GM12878 (cell line): ENCODE results near the gene ITPRIP. TPM values are rescaled to one million over a fixed set of nuclear protein-coding genes. Genes with fewer than 3 reads are reported as not detected.

ENCODE experiments used
- ATAC-seq: fragments of 200-7000 bp; cut with Tn5 transposase; 3 replicates; pipeline ENCODE4 v1.9.1; 2020; ENCODE audit warnings: mild to moderate bottlenecking, moderate library complexity
- BruUV-seq: library from RNA; stranded (reverse); fragments of 400-500 nt; replicated peaks from 2 replicates; lab custom pipeline; 2021; lab: Mats Ljungman, UMichigan
- CTCF ChIA-PET: fragments of 300-600 bp; sonication (Branson Sonifier 250); formaldehyde crosslinking; extraction: SDS; loops from one replicate; lab custom pipeline; 2021; ENCODE audit warnings: inconsistent platforms; lab: Yijun Ruan, JAX
- POLR2A ChIA-PET: fragments of 350-600 bp; formaldehyde crosslinking; extraction: SDS; loops from one replicate; lab custom pipeline; 2021; ENCODE audit warnings: inconsistent platforms; lab: Charles Lee
- RAD21 ChIA-PET: fragments of 300-600 bp; sonication (Branson Sonifier 250); formaldehyde crosslinking; loops from one replicate; lab custom pipeline; 2023; ENCODE audit warnings: antibody characterized with exemption; ENCODE audit not compliant: unreplicated experiment; lab: Charles Lee
- SMC1A ChIA-PET: fragments of 300-600 bp; sonication (Branson Sonifier 250); formaldehyde crosslinking; loops from one replicate; lab custom pipeline; 2023; ENCODE audit not compliant: unreplicated experiment, uncharacterized antibody; lab: Charles Lee
- DNase-seq: peaks from one replicate; pipeline ENCODE4 v3.0.0-alpha.2; 2011; ENCODE audit warnings: low read depth, low spot score
- FAIRE-seq: peaks from 3 replicates; lab custom pipeline; 2011; peaks lifted over from hg19 to GRCh38; lab: Jason Lieb, UNC
- H2AFZ ChIP-seq: 2 replicates; pipeline ENCODE4 v1.6.0; 2011; ENCODE audit warnings: low read depth, low read length, control low read depth; ENCODE audit not compliant: control insufficient read depth
- H3K27ac ChIP-seq: 2 replicates; pipeline ENCODE4 v1.5.1; 2011; ENCODE audit warnings: control low read depth; ENCODE audit not compliant: control insufficient read depth, insufficient read depth
- H3K27me3 ChIP-seq, 2 experiments: replicated peaks in 1 of 2; 2 replicates each; pipeline versions ENCODE4 v1.6.0 to v1.6.1; 2011; ENCODE audit warnings: low read length in 1 of 2; ENCODE audit not compliant: control insufficient read depth in 2 of 2, insufficient read depth in 2 of 2
- H3K36me3 ChIP-seq, 2 experiments: 2 replicates each; pipeline ENCODE4 v1.5.1; 2011; ENCODE audit warnings: low read length in 1 of 2; ENCODE audit not compliant: control insufficient read depth in 2 of 2, insufficient read depth in 2 of 2
- H3K4me1 ChIP-seq: 2 replicates; pipeline ENCODE4 v1.6.1; 2011; ENCODE audit warnings: mild to moderate bottlenecking, low read length, moderate library complexity, mixed read lengths; ENCODE audit not compliant: control insufficient read depth, insufficient read depth
- H3K4me2 ChIP-seq: 2 replicates; pipeline ENCODE4 v1.6.0; 2011; ENCODE audit warnings: control low read depth; ENCODE audit not compliant: control insufficient read depth, insufficient read depth
- H3K4me3 ChIP-seq: fragments of 200-600 bp; sonication (generic); 2 replicates; pipeline ENCODE4 v1.5.1; 2016
- H3K79me2 ChIP-seq: 2 replicates; pipeline ENCODE4 v1.6.0; 2011; ENCODE audit warnings: low read length; ENCODE audit not compliant: control insufficient read depth, insufficient read depth
- H3K9ac ChIP-seq: 2 replicates; pipeline ENCODE4 v1.8.0; 2011; ENCODE audit warnings: low read length, control low read depth, mixed read lengths; ENCODE audit not compliant: control insufficient read depth, insufficient read depth
- H3K9me3 ChIP-seq: replicated peaks from 3 replicates; pipeline ENCODE4 v1.5.1; 2011; ENCODE audit warnings: mild to moderate bottlenecking, low read length; ENCODE audit not compliant: control insufficient read depth, insufficient read depth
- H4K20me1 ChIP-seq: 2 replicates; pipeline ENCODE4 v1.6.0; 2011; ENCODE audit not compliant: control insufficient read depth, insufficient read depth
- ASH2L ChIP-seq: fragments of 300-600, 200-600 bp; sonication (generic); IDR thresholded peaks from 2 replicates; pipeline ENCODE4 v1.6.1; 2017; ENCODE audit warnings: low read depth, mild to moderate bottlenecking, borderline replicate concordance
- E4F1 ChIP-seq: fragments of 450-650 bp; IDR thresholded peaks from 2 replicates; pipeline ENCODE4 v1.6.1; 2018; ENCODE audit warnings: borderline replicate concordance, mild to moderate bottlenecking; ENCODE audit not compliant: partially characterized antibody
- MXI1 ChIP-seq: fragments of 150-350 bp; IDR thresholded peaks from 2 replicates; pipeline ENCODE4 v1.6.1; 2011; ENCODE audit warnings: low read depth, mild to moderate bottlenecking, inconsistent platforms, low read length, improper control_type of control experiment
- NBN ChIP-seq: fragments of 450-650 bp; IDR thresholded peaks from 2 replicates; pipeline ENCODE4 v1.6.1; 2016
- NFYB ChIP-seq: IDR thresholded peaks from 2 replicates; pipeline ENCODE4 v1.6.1; 2011; ENCODE audit warnings: low read depth, mild to moderate bottlenecking, low read length, improper control_type of control experiment, moderate library complexity; ENCODE audit not compliant: insufficient read depth
- RB1 ChIP-seq: fragments of 450-650 bp; formaldehyde crosslinking; IDR thresholded peaks from 2 replicates; pipeline ENCODE4 v1.6.1; 2017; ENCODE audit warnings: mild to moderate bottlenecking, borderline replicate concordance
- USF1 ChIP-seq: IDR thresholded peaks from 2 replicates; pipeline ENCODE4 v1.6.1; 2011; ENCODE audit warnings: borderline replicate concordance, low read depth, mild to moderate bottlenecking, moderate library complexity, mixed read lengths, low read length; ENCODE audit not compliant: insufficient read depth; ENCODE audit errors: extremely low read length
- WGBS: methylation state at CpG from one replicate; pipeline ENCODE4 v1.1.6; 2016; ENCODE audit warnings: low lambda C conversion rate; ENCODE audit not compliant: insufficient replicate concordance, insufficient coverage; ENCODE audit errors: missing lambda C conversion rate; 5-methylcytosine and 5-hydroxymethylcytosine counted together
- in situ Hi-C: fragments of 300-500 bp; cut with MboI; formaldehyde crosslinking; loops from 9 replicates; pipeline ENCODE4 v1.14.3; 2018; ENCODE audit warnings: mixed read lengths
- intact Hi-C: fragments of 100-400 bp; cut with micrococcal nuclease; formaldehyde crosslinking; loops from one replicate; pipeline ENCODE4 v1.14.2; 2022; ENCODE audit not compliant: unreplicated experiment
- polyA plus RNA-seq, 11 experiments: library from polyadenylated mRNA; depleted of rRNA in 4 of 11; unstranded in 6 of 11; stranded (reverse) in 5 of 11; fragments of >200 nt; fragmentation: Nextera tagmentation in 4 of 11; fragmentation: Illumina TruSeq in 1 of 11; extraction: Ambion mirVana in 4 of 11; extraction: Trizol in 1 of 11; gene quantifications; 1 replicate in 1 of 11; 2 replicates in 10 of 11; pipeline versions ENCODE4 v1.2.1 to v1.2.3, GENCODE V29; 2011 to 2016; ENCODE audit warnings: inconsistent platforms in 2 of 11, missing spikeins in 2 of 11, low read depth in 1 of 11
- total RNA-seq, 4 experiments: library from RNA; depleted of rRNA in 3 of 4; stranded (reverse); fragments of >200 nt in 3 of 4; fragmentation: Illumina TruSeq in 1 of 4; extraction: Trizol in 1 of 4; gene quantifications; 2 replicates each; pipeline versions ENCODE4 v1.2.1 to v1.2.3, GENCODE V29; 2013 to 2021

The ITPRIP gene
- total and polyA plus RNA-seq, 10 of the 15 experiments (the other 5 are each of a cell fraction or from before 2014, with no cell fraction given), result 0.82 to 10.4 (median 5.9) TPM

GRCh38 chr10:104276192-104276591, 62.1 kb downstream of the ITPRIP start:
- H3K4me2 ChIP-seq, result no peak overlapping the region

More at GRCh38 chr10:104276192-104276591, 62.1 kb downstream of the ITPRIP start:
- Histone ChIP-seq H3K36me3 (no peaks in the 10 kb centered on the region), H3K4me3 (no peak overlapping the region), H3K9ac (no peak overlapping the region), H3K27ac (no peak overlapping the region), H3K9me3 (no peaks in the 10 kb centered on the region), H4K20me1 (no peaks in the 10 kb centered on the region), H3K79me2 (no peaks in the 10 kb centered on the region), H3K27me3 (peaks cover 2% of the 10 kb centered on the region in 2 experiments; a peak in 3 of 4 replicates), H3K4me1 (no peaks in the 10 kb centered on the region), H2AFZ (no peak overlapping the region)
- intact Hi-C loops, result no loop called here
- DNase-seq (no peak), ATAC-seq (no peak), FAIRE-seq (no peak)
- RAD21 ChIA-PET, result interaction anchor here (3.7 kb wide), 1 partner anchor 75 kb away, joined by 24 read pairs; no protein-coding TSS in a partner anchor
- SMC1A ChIA-PET, result interaction anchor here (0.9 to 4.0 kb wide), 5 partner anchors 10 to 75 kb away, joined by 3 to 38 read pairs (median 3); no protein-coding TSS in a partner anchor
- POLR2A ChIA-PET, result no interaction called here
- TF ChIP-seq E4F1 (no peak), ASH2L (no peak), RB1 (no peak), NFYB (no peak), MXI1 (no peak), NBN (no peak), USF1 (no peak)
- in situ Hi-C loops, result no loop called here
- WGBS, result 64% methylated on average over 1 of the region's 1 CpG
- BruUV-seq, result no TSS peak
- CTCF ChIA-PET, result interaction anchor here (0.6 to 9.3 kb wide), 9 partner anchors 9 to 100 kb away, joined by 3 to 120 read pairs (median 27); partner anchors contain the start of genes CFAP58 and GSTO1
